Measurements from ENCODE around the gene FOXL3. TPM values are rescaled to one million over a fixed set of nuclear protein-coding genes. Genes with fewer than 3 reads are reported as not detected.

FOXL3 gene
- polyA plus RNA-seq, 1 experiment: not detected

DNA sequence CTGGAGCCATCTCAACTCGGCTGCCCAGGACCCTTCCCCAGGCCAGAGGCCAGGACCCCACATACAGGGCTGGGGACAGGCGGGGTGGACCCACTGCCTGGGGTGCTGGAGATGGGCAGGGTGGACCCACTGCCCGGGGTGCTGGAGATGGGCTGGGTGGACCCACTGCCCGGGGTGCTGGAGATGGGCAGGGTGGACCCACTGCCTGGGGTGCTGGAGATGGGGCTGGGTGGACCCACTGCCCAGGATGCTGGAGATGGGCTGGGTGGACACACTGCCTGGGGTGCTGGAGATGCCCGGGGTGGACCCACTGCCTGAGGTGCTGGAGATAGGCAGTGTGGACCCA is 32.4 kb upstream of the FOXL3 start:
- no peaks in the 10 kb centered on the region for H3K27me3 ChIP-seq (ENCODE audit: control insufficient read depth, insufficient read depth, low read length)
- ChIA-PET POLR2A (no interaction called here), CTCF (no interaction called here)
- TF ChIP-seq, protein P1, sequence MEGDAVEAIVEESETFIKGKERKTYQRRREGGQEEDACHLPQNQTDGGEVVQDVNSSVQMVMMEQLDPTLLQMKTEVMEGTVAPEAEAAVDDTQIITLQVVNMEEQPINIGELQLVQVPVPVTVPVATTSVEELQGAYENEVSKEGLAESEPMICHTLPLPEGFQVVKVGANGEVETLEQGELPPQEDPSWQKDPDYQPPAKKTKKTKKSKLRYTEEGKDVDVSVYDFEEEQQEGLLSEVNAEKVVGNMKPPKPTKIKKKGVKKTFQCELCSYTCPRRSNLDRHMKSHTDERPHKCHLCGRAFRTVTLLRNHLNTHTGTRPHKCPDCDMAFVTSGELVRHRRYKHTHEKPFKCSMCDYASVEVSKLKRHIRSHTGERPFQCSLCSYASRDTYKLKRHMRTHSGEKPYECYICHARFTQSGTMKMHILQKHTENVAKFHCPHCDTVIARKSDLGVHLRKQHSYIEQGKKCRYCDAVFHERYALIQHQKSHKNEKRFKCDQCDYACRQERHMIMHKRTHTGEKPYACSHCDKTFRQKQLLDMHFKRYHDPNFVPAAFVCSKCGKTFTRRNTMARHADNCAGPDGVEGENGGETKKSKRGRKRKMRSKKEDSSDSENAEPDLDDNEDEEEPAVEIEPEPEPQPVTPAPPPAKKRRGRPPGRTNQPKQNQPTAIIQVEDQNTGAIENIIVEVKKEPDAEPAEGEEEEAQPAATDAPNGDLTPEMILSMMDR (IDR thresholded peaks at IDR 0.05; ENCODE audit: low read depth, low read length): no peak
- H3K4me3 ChIP-seq (ENCODE audit: low read depth, low read length): no peak overlapping the region
- H3K9me3 ChIP-seq (ENCODE audit: control insufficient read depth, insufficient read depth, low read length): peaks cover 96% of the 10 kb centered on the region
- no peak overlapping the region for H3K27ac ChIP-seq (ENCODE audit: low read depth, low read length)
- no peak for DNase-seq (ENCODE audit: low read depth, low spot score)

DNA sequence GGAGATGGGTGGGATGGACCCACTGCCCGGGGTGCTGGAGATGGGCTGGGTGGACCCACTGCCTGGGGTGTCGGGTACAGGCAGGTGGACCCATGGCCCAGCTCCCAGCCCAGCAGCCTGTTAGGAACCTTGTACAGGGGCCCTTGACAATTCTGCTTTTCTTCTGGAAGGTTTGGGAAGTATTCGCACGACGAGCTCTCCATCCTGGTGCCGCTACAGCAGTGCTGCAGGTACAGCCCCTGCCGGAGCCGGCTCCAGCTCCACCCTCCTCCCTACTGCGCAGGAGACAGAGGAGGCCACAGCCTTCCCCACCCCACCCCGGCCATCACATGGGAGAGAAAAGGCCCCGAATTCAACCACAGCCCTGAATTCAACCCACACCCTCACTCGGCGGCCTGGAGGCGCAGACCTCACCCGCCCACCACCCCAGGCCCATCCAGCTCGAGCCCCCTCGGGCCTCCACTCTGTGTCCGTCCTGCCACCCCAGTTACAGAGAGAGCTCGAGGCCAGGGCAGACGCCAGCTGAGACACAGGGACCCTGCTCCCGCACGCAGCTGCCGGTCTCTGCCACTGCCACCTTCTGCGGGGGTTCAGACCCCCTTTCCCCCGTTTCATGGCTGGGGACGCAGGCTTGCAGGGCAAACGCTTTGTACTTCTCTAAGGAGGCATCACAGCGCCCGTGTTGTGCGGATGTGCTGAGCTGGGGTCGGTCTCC is 31.3 kb upstream of the FOXL3 start:
- POLR2A ChIA-PET: no interaction called here
- no peak overlapping the region for H3K27ac ChIP-seq (ENCODE audit: low read depth, low read length)
- TF ChIP-seq, protein P1 (IDR thresholded peaks at IDR 0.05; ENCODE audit: low read depth, low read length): no peak
- H3K4me3 ChIP-seq (ENCODE audit: low read depth, low read length): no peak overlapping the region
- CTCF ChIA-PET: no interaction called here
- H3K9me3 ChIP-seq (ENCODE audit: control insufficient read depth, insufficient read depth, low read length): peaks cover 96% of the 10 kb centered on the region
- H3K27me3 ChIP-seq (ENCODE audit: control insufficient read depth, insufficient read depth, low read length): no peaks in the 10 kb centered on the region
- DNase-seq (ENCODE audit: low read depth, low spot score): no peak

DNA sequence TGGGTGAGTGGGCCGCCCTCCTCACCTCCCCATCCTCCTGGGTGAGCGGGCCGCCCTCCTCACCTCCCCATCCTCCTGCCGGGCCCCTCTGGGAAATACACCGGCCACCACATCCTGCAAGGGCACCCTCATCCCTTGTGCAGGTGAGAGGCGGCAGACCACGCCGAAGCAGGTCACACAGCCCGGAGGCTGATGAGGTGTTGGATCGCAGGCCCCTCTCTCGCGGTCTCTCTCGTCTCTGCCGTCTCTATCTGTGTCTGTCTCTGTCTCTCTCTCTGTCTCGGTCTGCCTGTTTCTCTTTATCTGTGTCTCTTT is 30.8 kb upstream of the FOXL3 start:
- no peak overlapping the region for H3K27ac ChIP-seq (ENCODE audit: low read depth, low read length)
- DNase-seq (ENCODE audit: low read depth, low spot score): no peak
- no peaks in the 10 kb centered on the region for H3K27me3 ChIP-seq (ENCODE audit: control insufficient read depth, insufficient read depth, low read length)
- TF ChIP-seq, protein P1 (IDR thresholded peaks at IDR 0.05; ENCODE audit: low read depth, low read length): no peak
- ChIA-PET CTCF (no interaction called here), POLR2A (no interaction called here)
- H3K9me3 ChIP-seq (ENCODE audit: control insufficient read depth, insufficient read depth, low read length): peaks cover 95% of the 10 kb centered on the region
- H3K4me3 ChIP-seq (ENCODE audit: low read depth, low read length): no peak overlapping the region

DNA sequence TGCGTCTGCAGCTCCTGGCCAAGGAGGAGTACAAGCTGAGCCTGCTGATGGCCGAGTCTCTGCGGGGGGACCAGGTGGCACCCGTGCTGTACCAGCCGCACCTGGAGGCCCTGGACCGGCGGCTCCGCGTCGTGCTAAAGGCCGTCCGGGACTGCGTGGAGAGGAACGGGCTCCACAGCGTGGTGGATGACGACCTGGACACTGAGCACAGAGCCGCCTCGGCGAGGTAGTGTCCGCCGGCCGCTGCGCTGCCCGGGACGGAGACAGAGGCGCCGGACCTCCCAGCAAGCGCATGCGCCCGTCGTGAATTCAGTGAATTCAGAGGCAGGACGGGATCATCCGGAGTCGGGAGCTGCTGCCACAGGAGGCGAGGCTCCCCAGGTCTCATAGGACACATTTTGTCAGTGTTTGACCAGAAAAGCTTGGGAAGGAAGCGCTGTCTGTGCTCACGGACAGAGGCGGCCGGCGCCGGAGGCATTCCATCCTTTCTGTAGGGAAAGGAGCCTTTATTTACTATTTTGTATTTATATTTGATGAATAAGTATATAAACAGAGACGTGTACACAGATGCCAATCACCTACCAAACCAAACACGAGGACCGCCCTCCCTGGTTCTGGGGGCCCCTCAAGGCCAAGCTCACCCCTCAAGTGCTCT is 30.1 kb upstream of the FOXL3 start:
- H3K4me3 ChIP-seq (ENCODE audit: low read depth, low read length): no peak overlapping the region
- POLR2A ChIA-PET: no interaction called here
- CTCF ChIA-PET: no interaction called here
- H3K27ac ChIP-seq (ENCODE audit: low read depth, low read length): no peak overlapping the region
- no peak for DNase-seq (ENCODE audit: low read depth, low spot score)
- TF ChIP-seq, protein P1 (IDR thresholded peaks at IDR 0.05; ENCODE audit: low read depth, low read length): no peak
- H3K27me3 ChIP-seq (ENCODE audit: control insufficient read depth, insufficient read depth, low read length): no peaks in the 10 kb centered on the region
- H3K9me3 ChIP-seq (ENCODE audit: control insufficient read depth, insufficient read depth, low read length): peaks cover 96% of the 10 kb centered on the region

DNA sequence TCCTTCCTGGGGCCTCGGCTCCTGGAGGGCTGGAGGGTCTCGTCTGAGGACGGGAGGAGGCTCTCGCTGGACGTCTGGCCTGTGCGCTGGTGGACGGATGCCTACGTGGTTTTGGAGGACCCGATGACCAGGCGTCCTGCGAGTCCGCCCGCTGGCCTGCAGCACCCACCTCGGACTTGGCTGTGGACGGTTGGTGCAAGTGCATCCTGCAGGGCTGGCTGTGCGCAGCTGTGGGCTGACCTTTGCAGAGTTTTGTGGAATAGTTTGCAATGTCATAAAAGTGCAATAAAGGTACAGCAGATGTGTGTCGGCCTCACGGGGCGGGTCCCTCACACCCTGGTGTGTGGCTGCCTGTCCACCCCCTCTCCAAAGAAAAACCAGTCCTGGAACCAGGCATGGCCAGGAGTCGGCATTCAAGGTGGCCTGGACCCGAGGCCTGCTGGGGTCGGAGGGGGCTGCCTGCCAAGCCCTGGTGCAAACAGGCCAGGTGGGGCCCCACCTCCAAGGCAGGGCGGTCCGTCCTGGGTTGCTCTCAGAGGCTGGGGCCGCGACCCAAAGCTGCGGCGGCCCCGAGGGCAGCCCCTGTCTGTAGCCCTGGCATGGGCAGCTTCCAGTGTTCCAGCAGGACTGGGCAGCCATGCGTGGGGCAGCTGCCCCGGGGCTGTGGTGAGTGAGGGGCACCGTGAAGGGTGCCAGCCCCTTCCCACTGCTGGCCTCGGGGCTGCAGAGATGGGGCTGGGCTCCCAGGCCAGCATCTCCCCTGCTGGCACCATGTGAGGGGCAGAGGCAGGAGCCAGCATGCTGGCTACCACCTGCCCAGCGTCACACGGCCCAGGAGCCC is 29.3 kb upstream of the FOXL3 start:
- no peak for DNase-seq (ENCODE audit: low read depth, low spot score)
- Histone ChIP-seq H3K27ac (ENCODE audit: low read depth, low read length) (no peak overlapping the region), H3K9me3 (ENCODE audit: control insufficient read depth, insufficient read depth, low read length) (peaks cover 97% of the 10 kb centered on the region), H3K4me3 (ENCODE audit: low read depth, low read length) (no peak overlapping the region), H3K27me3 (ENCODE audit: control insufficient read depth, insufficient read depth, low read length) (no peaks in the 10 kb centered on the region)
- TF ChIP-seq, protein P1 (IDR thresholded peaks at IDR 0.05; ENCODE audit: low read depth, low read length): no peak
- ChIA-PET POLR2A (interaction anchor here (1.1 kb wide), 1 partner anchor 26 kb away, joined by 5 read pairs; no protein-coding TSS in a partner anchor), CTCF (no interaction called here)

Data from AG04450 (cell line).